C4-2B (cell line): ENCODE measurements around the gene NUP43.
"Not testable (repeated sequence)": the region's sequence is repeated elsewhere in the genome, so short reads cannot be mapped to it uniquely, and the experiment has no call there.

Source experiments
- CTCF ChIP-seq: fragments of 450-650 bp; conservative IDR thresholded peaks from 2 replicates; pipeline ENCODE4 v1.5.1; 2017; ENCODE audit warnings: mild to moderate bottlenecking
- ZFX ChIP-seq: fragments of 450-650 bp; IDR thresholded peaks from 2 replicates; pipeline ENCODE4 v1.6.1; 2017

DNA sequence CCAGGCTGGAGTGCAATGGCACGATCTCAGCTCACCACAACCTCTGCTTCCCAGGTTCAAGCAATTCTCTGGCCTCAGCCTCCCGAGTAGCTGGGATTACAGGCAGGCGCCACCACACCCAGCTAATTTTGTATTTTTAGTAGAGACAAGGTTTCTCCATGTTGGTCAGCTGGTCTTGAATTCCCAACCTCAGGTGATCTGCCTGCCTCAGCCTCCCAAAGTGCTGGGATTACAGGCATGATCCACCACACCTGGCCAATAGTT lies 7.0 kb upstream of the NUP43 start:
- TF ChIP-seq CTCF, ZFX: not testable (repeated sequence)
